SU-DHL-6 (cell line): ENCODE data around the gene WNT7A.

Source experiments
- H2AFZ ChIP-seq: fragments of 200-600 bp; sonication (generic); 2 replicates; pipeline ENCODE4 v1.6.1; 2014; ENCODE audit warnings: low read depth, mild to moderate bottlenecking, moderate library complexity, mixed read lengths, antibody characterized with exemption, low read length; ENCODE audit not compliant: severe bottlenecking
- H3F3A ChIP-seq: fragments of 200-600 bp; shearing (Covaris generic); 2 replicates; pipeline ENCODE4 v1.6.0; 2016; ENCODE audit warnings: antibody characterized with exemption, mild to moderate bottlenecking; ENCODE audit not compliant: insufficient read depth
- H3K27ac ChIP-seq: fragments of 200-600 bp; sonication (generic); 2 replicates; pipeline ENCODE4 v1.5.1; 2016; ENCODE audit warnings: low read depth, mild to moderate bottlenecking, low read length, moderate library complexity, mixed read lengths
- H3K27me3 ChIP-seq: fragments of 200-600 bp; sonication (generic), shearing (Covaris generic); 2 replicates; pipeline ENCODE4 v1.6.0; 2014; ENCODE audit warnings: mild to moderate bottlenecking, low read length
- H3K36me3 ChIP-seq: fragments of 200-600 bp; sonication (generic); 2 replicates; pipeline ENCODE4 v1.6.1; 2014; ENCODE audit warnings: mild to moderate bottlenecking, low read length, mixed read lengths
- H3K4me2 ChIP-seq: fragments of 300-600, 200-600 bp; shearing (Covaris generic), sonication (generic); 2 replicates; pipeline ENCODE4 v1.6.0; 2014; ENCODE audit warnings: low read length, low read depth, mild to moderate bottlenecking; ENCODE audit not compliant: poor library complexity, severe bottlenecking
- H3K4me3 ChIP-seq: fragments of 200-600 bp; sonication (generic); 2 replicates; pipeline ENCODE4 v1.5.1; 2014; ENCODE audit warnings: antibody characterized with exemption, low read length, mild to moderate bottlenecking, mixed read lengths; ENCODE audit not compliant: insufficient read depth, poor library complexity, severe bottlenecking
- H3K79me2 ChIP-seq: fragments of 200-600 bp; sonication (generic); 2 replicates; pipeline ENCODE4 v1.6.1; 2014; ENCODE audit warnings: mild to moderate bottlenecking, low read length, moderate library complexity; ENCODE audit not compliant: insufficient read depth
- H3K9ac ChIP-seq: fragments of 200-600 bp; sonication (generic); 2 replicates; pipeline ENCODE4 v1.7.0; 2014; ENCODE audit warnings: mild to moderate bottlenecking, low read length
- H3K9me2 ChIP-seq: fragments of 200-600 bp; sonication (generic); replicated peaks from 2 replicates; pipeline ENCODE4 v1.6.1; 2014; ENCODE audit warnings: low read length; ENCODE audit not compliant: insufficient read depth
- H3K9me3 ChIP-seq: fragments of 200-600 bp; sonication (generic); 2 replicates; pipeline ENCODE4 v1.6.1; 2014; ENCODE audit warnings: low read length, mixed read lengths; ENCODE audit not compliant: insufficient read depth
- H4K20me1 ChIP-seq: fragments of 200-600 bp; sonication (generic); 2 replicates; pipeline ENCODE4 v1.6.1; 2014; ENCODE audit warnings: low read depth, mild to moderate bottlenecking, antibody characterized with exemption, low read length, moderate library complexity, mixed read lengths
- EZH2phosphoT487 ChIP-seq: fragments of 200-600 bp; sonication (generic), shearing (Covaris generic); conservative IDR thresholded peaks from 2 replicates; pipeline ENCODE4 v1.6.1; 2018; ENCODE audit warnings: mild to moderate bottlenecking, antibody characterized with exemption, low read length, moderate library complexity, mixed read lengths
- TF ChIP-seq, protein P1 (sequence below): fragments of 200-600 bp; sonication (generic); IDR thresholded peaks from one replicate; pipeline ENCODE4 v1.5.1; 2017; ENCODE audit warnings: antibody characterized with exemption, mild to moderate bottlenecking, low read length, moderate library complexity; ENCODE audit not compliant: insufficient read depth, poor library complexity, severe bottlenecking

The WNT7A gene

GRCh38 chr3:13849018-13849417, 30.9 kb downstream of the WNT7A start:
- no peaks in the 10 kb centered on the region for H3K9me2 ChIP-seq
- H3K4me3 ChIP-seq: no peak overlapping the region
- H3K27ac ChIP-seq: no peak overlapping the region
- H2AFZ ChIP-seq: no peak overlapping the region
- H3F3A ChIP-seq: no peaks in the 10 kb centered on the region
- no peaks in the 10 kb centered on the region for H3K79me2 ChIP-seq
- no peaks in the 10 kb centered on the region for H3K27me3 ChIP-seq
- no peak overlapping the region for H3K9ac ChIP-seq
- H3K36me3 ChIP-seq: no peaks in the 10 kb centered on the region
- TF ChIP-seq, protein P1, sequence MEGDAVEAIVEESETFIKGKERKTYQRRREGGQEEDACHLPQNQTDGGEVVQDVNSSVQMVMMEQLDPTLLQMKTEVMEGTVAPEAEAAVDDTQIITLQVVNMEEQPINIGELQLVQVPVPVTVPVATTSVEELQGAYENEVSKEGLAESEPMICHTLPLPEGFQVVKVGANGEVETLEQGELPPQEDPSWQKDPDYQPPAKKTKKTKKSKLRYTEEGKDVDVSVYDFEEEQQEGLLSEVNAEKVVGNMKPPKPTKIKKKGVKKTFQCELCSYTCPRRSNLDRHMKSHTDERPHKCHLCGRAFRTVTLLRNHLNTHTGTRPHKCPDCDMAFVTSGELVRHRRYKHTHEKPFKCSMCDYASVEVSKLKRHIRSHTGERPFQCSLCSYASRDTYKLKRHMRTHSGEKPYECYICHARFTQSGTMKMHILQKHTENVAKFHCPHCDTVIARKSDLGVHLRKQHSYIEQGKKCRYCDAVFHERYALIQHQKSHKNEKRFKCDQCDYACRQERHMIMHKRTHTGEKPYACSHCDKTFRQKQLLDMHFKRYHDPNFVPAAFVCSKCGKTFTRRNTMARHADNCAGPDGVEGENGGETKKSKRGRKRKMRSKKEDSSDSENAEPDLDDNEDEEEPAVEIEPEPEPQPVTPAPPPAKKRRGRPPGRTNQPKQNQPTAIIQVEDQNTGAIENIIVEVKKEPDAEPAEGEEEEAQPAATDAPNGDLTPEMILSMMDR: no peak
- TF ChIP-seq EZH2phosphoT487: no peak
- H3K4me2 ChIP-seq: no peak overlapping the region
- no peaks in the 10 kb centered on the region for H4K20me1 ChIP-seq
- no peaks in the 10 kb centered on the region for H3K9me3 ChIP-seq

DNA sequence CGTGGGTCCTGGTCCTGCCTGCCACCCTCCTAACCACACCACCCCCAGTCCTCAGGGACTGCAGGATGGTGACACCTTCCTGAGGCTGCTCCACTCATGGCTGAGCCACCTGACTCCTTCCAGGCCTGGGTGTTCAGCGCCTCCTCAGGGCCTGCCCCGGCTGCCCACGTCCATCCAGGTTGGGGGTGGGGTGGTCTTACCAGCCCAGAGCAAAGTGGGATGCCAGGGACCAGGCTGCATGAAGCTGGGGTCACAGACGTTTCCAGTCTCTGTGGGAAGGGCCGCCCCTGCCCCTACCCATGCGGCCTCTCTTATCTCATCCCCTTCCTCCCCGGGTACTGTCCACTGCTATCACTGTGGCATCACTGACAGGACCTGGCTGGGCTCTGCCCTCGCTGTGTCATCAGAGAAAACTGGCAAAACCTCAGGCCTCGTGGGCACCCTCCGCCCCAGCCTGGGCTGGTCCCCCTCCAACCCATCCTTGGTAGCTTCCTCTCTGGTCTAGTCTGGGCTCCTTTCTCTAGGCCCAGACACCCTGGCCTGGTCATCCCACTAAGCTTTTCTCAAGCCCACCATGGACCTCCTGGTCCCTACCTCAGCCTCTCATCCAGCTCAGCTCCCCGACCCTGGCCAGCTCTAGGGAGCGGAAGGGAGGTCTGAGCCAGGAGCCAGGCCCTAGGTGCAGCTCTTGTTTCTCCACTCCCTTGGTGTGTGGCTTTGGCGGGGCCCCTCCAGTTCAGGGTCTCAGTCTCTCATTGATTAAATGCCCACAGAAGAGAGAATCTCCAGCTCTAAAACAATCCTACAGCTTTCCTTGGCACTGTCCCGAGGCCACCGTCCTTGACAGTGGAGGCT, 32.9 kb downstream of the WNT7A start:
- Histone ChIP-seq H3K27ac (no peak overlapping the region), H3K9me2 (no peaks in the 10 kb centered on the region), H2AFZ (no peak overlapping the region), H4K20me1 (no peaks in the 10 kb centered on the region), H3K79me2 (no peaks in the 10 kb centered on the region), H3K27me3 (no peaks in the 10 kb centered on the region), H3K9me3 (no peaks in the 10 kb centered on the region), H3K4me3 (no peak overlapping the region), H3K36me3 (no peaks in the 10 kb centered on the region), H3K4me2 (no peak overlapping the region), H3K9ac (no peak overlapping the region), H3F3A (no peaks in the 10 kb centered on the region)
- TF ChIP-seq, protein P1: no peak
- no peak for TF ChIP-seq EZH2phosphoT487

DNA sequence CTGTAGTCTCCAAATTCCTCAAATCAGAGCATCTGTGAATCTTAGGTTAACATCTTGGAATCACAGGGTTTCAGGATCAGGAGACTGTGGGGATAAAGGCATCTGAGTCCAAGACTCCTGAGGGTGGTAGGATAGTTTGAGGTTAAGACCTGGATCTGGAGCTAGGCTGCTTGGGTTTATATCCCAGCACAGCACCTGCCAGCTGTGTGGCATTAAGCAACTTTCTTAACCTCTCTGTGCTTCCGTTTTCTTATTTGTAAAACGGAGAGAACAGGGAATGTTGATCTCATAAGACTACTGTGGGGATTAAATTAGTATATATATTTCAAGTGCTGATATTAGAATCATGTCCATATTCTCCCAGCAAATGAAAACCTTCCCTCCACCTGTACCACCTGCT, 33.6 kb downstream of the WNT7A start:
- Histone ChIP-seq H3K4me2 (no peak overlapping the region), H3K4me3 (no peak overlapping the region), H3K79me2 (no peaks in the 10 kb centered on the region), H3K27ac (no peak overlapping the region), H3F3A (no peaks in the 10 kb centered on the region), H3K9ac (no peak overlapping the region), H3K36me3 (no peaks in the 10 kb centered on the region), H2AFZ (no peak overlapping the region), H3K27me3 (no peaks in the 10 kb centered on the region), H3K9me2 (no peaks in the 10 kb centered on the region), H4K20me1 (no peaks in the 10 kb centered on the region), H3K9me3 (no peaks in the 10 kb centered on the region)
- no peak for TF ChIP-seq EZH2phosphoT487
- TF ChIP-seq, protein P1: no peak
